GM23248 (cell line): ENCODE results near the gene POLR1E.

Experiments used
- EZH2 ChIP-seq: fragments of 200-600 bp; sonication (generic); IDR thresholded peaks from 2 replicates; pipeline ENCODE4 v1.6.1; 2018; ENCODE audit warnings: antibody characterized with exemption, mild to moderate bottlenecking; ENCODE audit not compliant: insufficient read depth, poor library complexity, severe bottlenecking
- EZH2phosphoT487 ChIP-seq: fragments of 200-600 bp; sonication (generic); IDR thresholded peaks from 2 replicates; pipeline ENCODE4 v1.6.1; 2018; ENCODE audit warnings: antibody characterized with exemption, moderate library complexity, mild to moderate bottlenecking, low read depth; ENCODE audit not compliant: insufficient read depth

DNA sequence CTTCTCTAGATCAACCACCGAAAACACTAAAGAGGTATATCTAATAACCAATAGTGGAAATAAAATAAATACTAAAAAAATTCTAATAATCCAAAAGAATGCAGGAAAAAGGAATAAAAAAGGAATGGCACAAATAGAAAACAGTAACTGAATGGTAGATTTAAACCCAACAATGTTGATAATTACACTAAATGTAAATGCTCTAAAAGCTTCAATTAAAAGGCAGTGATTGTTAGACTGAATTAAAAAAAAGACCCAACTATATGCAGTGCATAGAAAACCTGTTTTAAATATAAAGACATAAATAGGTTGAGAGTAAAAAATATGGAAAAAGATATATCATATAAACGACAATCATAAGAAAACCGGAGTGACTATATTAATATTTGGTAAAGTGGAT is 11.3 kb upstream of the POLR1E start:
- TF ChIP-seq EZH2 (no peak), EZH2phosphoT487 (no peak)
